ENCODE results near the gene ENTREP3. TPM values are rescaled to one million over a fixed set of nuclear protein-coding genes. Genes with fewer than 3 reads are reported as not detected.

The ENTREP3 gene
- polyA plus RNA-seq, 1 donor: 19.4 TPM

DNA sequence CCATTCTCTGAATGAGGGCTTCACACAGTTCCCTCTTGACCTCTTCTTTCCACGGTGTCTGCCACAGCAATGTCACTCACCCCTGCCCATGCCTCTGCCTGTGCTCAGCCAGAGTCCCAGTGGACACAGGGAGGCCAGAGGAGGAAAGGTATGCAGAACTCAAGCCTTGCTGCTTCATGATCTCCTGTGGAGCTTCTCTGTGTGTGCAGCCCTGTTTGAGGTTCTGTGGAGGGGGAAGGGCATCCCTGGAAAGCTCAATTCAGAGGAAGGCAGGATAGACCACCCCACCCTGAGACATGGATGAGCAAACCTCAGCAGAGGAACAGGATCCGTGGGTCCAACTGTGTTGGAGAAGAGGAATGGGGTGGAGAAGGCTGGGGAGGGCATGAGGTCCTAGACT, 24.0 kb upstream of the ENTREP3 start:
- no peak for DNase-seq
- WGBS (ENCODE audit: insufficient coverage, low lambda C conversion rate): 100% methylated on average over 1 of the region's 2 CpGs
- H3K27me3 ChIP-seq (ENCODE audit: control insufficient read depth, insufficient read depth, low read length): no peaks in the 10 kb centered on the region
- H3K4me1 ChIP-seq (ENCODE audit: control insufficient read depth, insufficient read depth, low read length): peaks cover 11% of the 10 kb centered on the region
- no peak overlapping the region for H3K4me3 ChIP-seq (ENCODE audit: low read length)
- H3K36me3 ChIP-seq (ENCODE audit: control insufficient read depth, insufficient read depth, low read length): peaks cover 11% of the 10 kb centered on the region
- H3K9me3 ChIP-seq (ENCODE audit: control insufficient read depth, low read depth, low read length): no peaks in the 10 kb centered on the region
- H3K27ac ChIP-seq (ENCODE audit: low read length): no peak overlapping the region

DNA sequence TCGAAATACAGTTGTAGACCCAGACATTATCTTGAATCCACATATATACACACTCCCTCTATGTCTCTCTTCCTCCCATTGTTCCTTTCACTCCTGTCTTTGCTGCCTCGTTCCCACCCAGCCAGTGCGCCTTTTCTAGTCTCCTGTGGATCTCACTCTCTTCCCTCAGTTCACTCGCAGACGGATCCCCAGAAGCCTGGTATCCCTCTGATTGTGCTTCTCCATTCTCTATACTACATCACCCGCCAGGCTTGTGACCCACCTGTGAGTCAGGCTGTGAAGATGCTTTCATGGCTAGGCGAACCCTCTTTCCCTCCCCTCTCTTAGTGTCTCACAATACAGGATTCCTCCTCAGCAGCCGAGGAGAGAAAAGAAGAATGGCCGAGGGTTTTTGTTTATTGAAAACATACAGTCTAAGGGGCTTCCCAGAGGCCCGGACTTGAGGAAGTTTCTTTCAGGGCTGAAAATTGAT, 23.4 kb upstream of the ENTREP3 start:
- H3K27ac ChIP-seq (ENCODE audit: low read length): no peak overlapping the region
- H3K36me3 ChIP-seq (ENCODE audit: control insufficient read depth, insufficient read depth, low read length): peaks cover 5% of the 10 kb centered on the region
- DNase-seq: no peak
- H3K4me1 ChIP-seq (ENCODE audit: control insufficient read depth, insufficient read depth, low read length): peaks cover 14% of the 10 kb centered on the region
- H3K4me3 ChIP-seq (ENCODE audit: low read length): peak overlapping the region; percentile 92
- 80% methylated on average over 2 of the region's 10 CpGs for WGBS (ENCODE audit: insufficient coverage, low lambda C conversion rate)
- H3K27me3 ChIP-seq (ENCODE audit: control insufficient read depth, insufficient read depth, low read length): no peaks in the 10 kb centered on the region
- H3K9me3 ChIP-seq (ENCODE audit: control insufficient read depth, low read depth, low read length): no peaks in the 10 kb centered on the region

DNA sequence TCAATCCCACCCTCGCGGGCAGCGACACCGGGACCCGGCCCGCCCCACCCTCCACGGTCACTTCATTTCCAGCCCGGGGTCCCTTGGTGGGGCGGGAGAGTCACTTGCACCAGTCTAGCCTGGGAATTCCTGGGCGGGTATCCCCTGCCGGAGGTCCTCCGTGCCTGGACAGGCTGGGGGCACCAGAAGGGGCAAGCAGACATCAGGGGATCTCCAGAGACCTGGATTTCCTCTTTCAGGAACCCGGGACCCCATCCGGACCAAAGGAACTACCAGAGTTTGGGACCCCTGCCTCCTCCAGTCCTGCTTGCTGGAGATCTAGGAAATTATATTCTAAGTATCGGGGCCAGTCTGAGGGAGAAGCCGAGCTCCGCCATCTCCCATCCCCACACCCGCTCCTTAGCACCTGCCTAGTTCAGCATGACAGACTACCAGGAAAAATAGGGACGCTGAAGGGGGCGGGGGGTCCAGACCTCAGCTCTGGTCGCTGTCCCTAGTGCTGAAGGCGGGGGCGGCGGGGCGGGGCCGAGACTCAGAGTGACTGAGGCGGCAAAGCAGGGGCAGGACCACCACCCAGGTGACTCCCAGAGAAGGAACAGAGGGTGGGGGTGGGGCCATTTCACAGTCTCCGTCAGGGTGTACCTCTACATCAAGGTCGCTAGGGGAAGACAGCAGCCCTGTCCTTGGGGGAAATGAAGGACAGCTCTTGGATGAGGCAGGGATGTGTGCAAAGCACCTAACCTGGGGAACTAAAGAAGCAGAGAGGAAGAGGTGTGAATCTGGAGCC, 22.8 kb upstream of the ENTREP3 start:
- no CpG with 5 or more reads among the region's 29 CpGs for WGBS (ENCODE audit: insufficient coverage, low lambda C conversion rate)
- Histone ChIP-seq H3K4me1 (ENCODE audit: control insufficient read depth, insufficient read depth, low read length) (peaks cover 15% of the 10 kb centered on the region), H3K4me3 (ENCODE audit: low read length) (peak overlapping the region; percentile 92), H3K36me3 (ENCODE audit: control insufficient read depth, insufficient read depth, low read length) (peaks cover 4% of the 10 kb centered on the region), H3K27me3 (ENCODE audit: control insufficient read depth, insufficient read depth, low read length) (no peaks in the 10 kb centered on the region), H3K27ac (ENCODE audit: low read length) (peak overlapping the region; percentile 50), H3K9me3 (ENCODE audit: control insufficient read depth, low read depth, low read length) (no peaks in the 10 kb centered on the region)
- peak; percentile 54 to 72 for DNase-seq

DNA sequence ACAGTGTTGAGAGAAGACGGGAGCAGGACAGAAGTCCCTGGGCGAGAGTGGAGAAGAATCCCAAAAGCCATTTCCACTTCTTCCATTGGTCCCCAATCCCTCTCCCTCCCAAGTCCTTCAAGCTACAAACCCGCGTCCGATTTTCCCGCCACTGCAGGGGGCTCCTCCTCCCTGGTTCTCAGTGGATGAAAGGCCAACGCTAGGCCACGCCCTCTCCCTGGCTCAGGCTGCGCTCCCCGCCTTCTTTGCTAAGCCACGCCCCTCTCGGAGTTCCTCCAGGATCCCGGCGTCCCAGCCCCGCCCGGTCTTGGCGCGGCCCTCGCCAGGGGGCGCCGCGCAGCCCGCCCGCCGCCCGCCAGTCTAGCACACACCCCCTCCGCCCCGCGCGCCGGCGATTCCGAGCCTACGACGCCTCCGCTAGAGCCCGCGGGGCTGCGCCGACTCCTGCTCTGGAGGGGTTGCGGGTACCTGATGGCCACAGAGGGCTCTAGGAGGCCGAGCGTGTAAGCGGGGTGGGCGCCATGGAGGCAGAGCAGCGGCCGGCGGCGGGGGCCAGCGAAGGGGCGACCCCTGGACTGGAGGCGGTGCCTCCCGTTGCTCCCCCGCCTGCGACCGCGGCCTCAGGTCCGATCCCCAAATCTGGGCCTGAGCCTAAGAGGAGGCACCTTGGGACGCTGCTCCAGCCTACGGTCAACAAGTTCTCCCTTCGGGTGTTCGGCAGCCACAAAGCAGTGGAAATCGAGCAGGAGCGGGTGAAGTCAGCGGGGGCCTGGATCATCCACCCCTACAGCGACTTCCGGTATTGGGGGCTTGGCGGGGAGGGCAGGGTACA, 22.0 kb upstream of the ENTREP3 start, which contains the start of gene HCN3:
Gene HCN3 (plus strand): TSS at position 394 of the 832 bp plus-strand sequence. CDS start 128 bp downstream, at position 522.
- H3K27ac ChIP-seq (ENCODE audit: low read length): peak within 1 kb of the TSS; percentile 50
- peaks cover 17% of the 10 kb centered on the region for H3K4me1 ChIP-seq (ENCODE audit: control insufficient read depth, insufficient read depth, low read length)
- H3K36me3 ChIP-seq (ENCODE audit: control insufficient read depth, insufficient read depth, low read length): peaks cover under 1% of the 10 kb centered on the region
- peak within 1 kb of the TSS; percentile 92 for H3K4me3 ChIP-seq (ENCODE audit: low read length)
- WGBS (ENCODE audit: insufficient coverage, low lambda C conversion rate): no CpG with 5 or more reads among the region's 68 CpGs
- no peaks in the 10 kb centered on the region for H3K27me3 ChIP-seq (ENCODE audit: control insufficient read depth, insufficient read depth, low read length)
- peak; percentile 97 to 98 for DNase-seq
- H3K9me3 ChIP-seq (ENCODE audit: control insufficient read depth, low read depth, low read length): no peaks in the 10 kb centered on the region

DNA sequence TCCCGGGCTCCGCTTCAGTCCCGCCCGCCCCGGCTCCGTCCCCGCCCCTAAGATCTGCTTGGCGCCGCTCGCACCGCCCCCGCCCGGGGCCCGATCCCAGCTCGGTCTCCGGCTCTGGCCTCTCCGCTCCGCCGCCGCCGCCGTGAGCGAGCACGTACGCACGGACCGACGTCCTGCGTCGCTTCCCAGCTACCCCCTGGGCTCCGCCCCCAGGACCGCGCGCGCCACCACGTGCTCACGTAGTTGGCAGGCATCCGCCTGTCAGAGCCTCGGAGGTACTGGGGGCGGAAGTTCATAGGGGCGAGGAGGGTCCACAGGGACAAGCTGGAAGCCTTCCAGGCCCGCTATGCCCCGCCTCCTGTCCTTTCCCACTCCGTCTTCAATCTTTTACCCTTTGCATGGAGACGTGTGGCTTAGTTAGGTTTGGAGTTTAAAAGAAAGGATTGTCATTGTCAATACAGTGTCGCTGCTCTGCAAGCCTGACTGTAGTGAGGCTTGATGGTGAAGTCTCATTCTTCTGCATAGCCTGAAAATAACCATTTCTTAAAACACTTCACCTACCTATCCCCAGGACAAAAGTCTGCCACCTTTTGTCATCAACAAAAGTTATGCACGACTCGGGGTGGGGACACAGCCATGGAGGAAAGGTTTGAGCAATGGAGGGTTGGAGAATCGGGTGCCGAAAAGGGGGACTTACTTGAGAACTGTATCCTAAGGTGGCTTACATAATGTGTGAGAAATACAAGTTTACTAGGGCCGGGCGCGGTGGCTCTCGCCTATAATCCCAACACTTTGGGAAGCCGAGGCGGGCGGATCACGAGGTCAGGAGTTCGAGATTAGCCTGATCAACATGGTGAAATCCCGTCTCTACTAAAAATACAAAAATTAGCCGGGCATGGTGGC, 18.3 kb upstream of the ENTREP3 start, which contains the start of gene CLK2:
Gene CLK2 (minus strand): TSS at position 162 of the 903 bp plus-strand sequence. CDS start 2,527 bp downstream, outside the sequence.
- Histone ChIP-seq H3K9me3 (ENCODE audit: control insufficient read depth, low read depth, low read length) (no peaks in the 10 kb centered on the region), H3K36me3 (ENCODE audit: control insufficient read depth, insufficient read depth, low read length) (peaks cover 23% of the 10 kb centered on the region), H3K27ac (ENCODE audit: low read length) (peak within 1 kb of the TSS; percentile 94), H3K4me3 (ENCODE audit: low read length) (peak within 1 kb of the TSS; percentile 69), H3K27me3 (ENCODE audit: control insufficient read depth, insufficient read depth, low read length) (no peaks in the 10 kb centered on the region), H3K4me1 (ENCODE audit: control insufficient read depth, insufficient read depth, low read length) (peaks cover 18% of the 10 kb centered on the region)
- WGBS (ENCODE audit: insufficient coverage, low lambda C conversion rate): no CpG with 5 or more reads among the region's 61 CpGs
- DNase-seq: peak; percentile 98 to 99

DNA sequence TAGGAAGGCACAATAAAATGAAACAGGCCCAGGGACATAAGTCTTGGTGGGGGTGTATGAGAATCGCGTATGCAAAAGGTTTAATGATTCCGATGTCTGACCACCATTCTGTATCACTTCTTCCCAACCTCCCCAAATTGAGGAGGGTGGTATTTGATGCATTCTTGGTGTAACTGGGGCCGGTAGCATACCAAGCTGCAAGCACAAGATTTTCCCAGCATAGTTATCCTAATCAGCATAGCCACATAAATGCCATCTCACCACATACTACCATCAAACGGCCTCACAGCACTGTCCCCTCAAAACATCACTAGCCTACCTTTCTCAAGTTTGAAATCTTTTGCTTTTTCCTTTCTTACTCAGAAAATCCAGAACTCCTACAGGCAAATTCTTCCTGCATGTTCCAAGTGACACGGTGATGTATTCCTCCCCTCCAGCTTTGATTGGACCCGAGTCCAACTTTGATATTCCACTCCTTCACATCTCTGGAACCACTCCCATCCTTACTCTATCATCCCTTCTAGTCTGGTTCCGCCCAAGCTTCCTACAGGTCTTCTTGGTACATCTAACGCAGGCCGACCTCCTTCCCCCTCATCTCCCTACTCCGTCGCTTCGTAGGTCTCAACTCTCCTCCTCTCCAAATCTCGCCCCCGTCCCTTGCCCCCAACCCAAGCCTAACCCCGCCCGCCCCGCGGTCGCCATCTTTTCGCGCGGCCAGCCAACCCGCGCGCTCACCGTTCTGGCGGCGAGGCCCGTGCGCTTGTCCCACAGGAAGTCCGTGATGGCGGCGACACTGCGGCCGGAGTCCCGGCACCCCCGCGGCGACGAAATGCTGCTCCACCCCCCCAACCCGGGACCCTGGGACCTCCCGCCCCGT, 17.4 kb upstream of the ENTREP3 start:
- H3K27me3 ChIP-seq (ENCODE audit: control insufficient read depth, insufficient read depth, low read length): no peaks in the 10 kb centered on the region
- H3K4me1 ChIP-seq (ENCODE audit: control insufficient read depth, insufficient read depth, low read length): peaks cover 15% of the 10 kb centered on the region
- H3K4me3 ChIP-seq (ENCODE audit: low read length): peak overlapping the region; percentile 69
- H3K36me3 ChIP-seq (ENCODE audit: control insufficient read depth, insufficient read depth, low read length): peaks cover 32% of the 10 kb centered on the region
- 0% methylated on average over 9 of the region's 44 CpGs for WGBS (ENCODE audit: insufficient coverage, low lambda C conversion rate)
- peak overlapping the region; percentile 94 for H3K27ac ChIP-seq (ENCODE audit: low read length)
- DNase-seq: peak in 1 of 2 donors; percentile 40
- no peaks in the 10 kb centered on the region for H3K9me3 ChIP-seq (ENCODE audit: control insufficient read depth, low read depth, low read length)

DNA sequence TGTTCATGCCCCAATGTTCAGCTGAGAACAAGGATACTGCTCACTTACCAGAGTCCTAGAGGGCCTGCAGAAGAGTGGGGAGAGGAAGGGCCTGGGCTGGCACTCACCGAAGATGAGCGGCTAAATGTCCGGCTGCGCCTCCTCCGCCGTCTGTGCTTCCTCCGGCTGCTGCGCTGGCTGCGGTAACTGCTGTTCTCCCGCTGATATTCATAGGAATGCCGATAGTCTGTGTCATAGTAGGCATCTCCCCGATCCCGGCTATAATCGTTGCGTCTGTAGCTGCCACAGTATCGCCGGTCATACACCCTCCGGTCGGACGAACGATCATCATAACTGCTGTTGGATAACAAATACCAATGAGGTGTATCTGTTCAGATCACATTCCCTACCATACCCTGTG, 14.1 kb upstream of the ENTREP3 start:
- peaks cover 63% of the 10 kb centered on the region for H3K36me3 ChIP-seq (ENCODE audit: control insufficient read depth, insufficient read depth, low read length)

DNA sequence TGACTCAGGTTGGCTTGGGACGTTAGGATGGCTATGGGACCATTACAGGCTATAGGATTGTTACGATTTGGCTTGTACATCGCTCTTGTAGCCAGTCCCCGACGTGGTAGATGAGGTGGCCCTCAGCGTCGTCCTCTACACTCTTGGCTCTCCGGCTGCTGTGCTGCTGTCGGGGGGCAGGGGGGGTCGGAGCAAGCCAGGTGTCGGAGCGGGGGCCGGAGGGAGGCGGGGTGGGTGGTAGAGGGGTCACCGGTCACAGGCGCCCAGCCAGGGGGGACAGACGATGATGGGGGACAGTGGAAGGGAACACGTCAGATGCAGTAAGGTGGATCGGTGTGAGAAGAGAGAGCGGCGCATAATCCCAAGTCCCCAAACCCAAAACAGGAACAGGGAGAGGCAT, 13.3 kb upstream of the ENTREP3 start:
- H3K36me3 ChIP-seq (ENCODE audit: control insufficient read depth, insufficient read depth, low read length): peaks cover 71% of the 10 kb centered on the region
- WGBS (ENCODE audit: insufficient coverage, low lambda C conversion rate): no CpG with 5 or more reads among the region's 21 CpGs
- H3K4me1 ChIP-seq (ENCODE audit: control insufficient read depth, insufficient read depth, low read length): peaks cover 7% of the 10 kb centered on the region
- H3K4me3 ChIP-seq (ENCODE audit: low read length): no peak overlapping the region
- no peaks in the 10 kb centered on the region for H3K27me3 ChIP-seq (ENCODE audit: control insufficient read depth, insufficient read depth, low read length)
- no peaks in the 10 kb centered on the region for H3K9me3 ChIP-seq (ENCODE audit: control insufficient read depth, low read depth, low read length)
- no peak for DNase-seq
- H3K27ac ChIP-seq (ENCODE audit: low read length): no peak overlapping the region

More for the DNA sequence above, 14.1 kb upstream of the ENTREP3 start:
- Histone ChIP-seq H3K27ac (ENCODE audit: low read length) (no peak overlapping the region), H3K4me1 (ENCODE audit: control insufficient read depth, insufficient read depth, low read length) (peaks cover 10% of the 10 kb centered on the region), H3K9me3 (ENCODE audit: control insufficient read depth, low read depth, low read length) (no peaks in the 10 kb centered on the region), H3K27me3 (ENCODE audit: control insufficient read depth, insufficient read depth, low read length) (no peaks in the 10 kb centered on the region), H3K4me3 (ENCODE audit: low read length) (no peak overlapping the region)
- whole genome bisulfite sequencing (ENCODE audit: insufficient coverage, low lambda C conversion rate): no CpG with 5 or more reads among the region's 21 CpGs
- no peak for DNase-seq

DNA sequence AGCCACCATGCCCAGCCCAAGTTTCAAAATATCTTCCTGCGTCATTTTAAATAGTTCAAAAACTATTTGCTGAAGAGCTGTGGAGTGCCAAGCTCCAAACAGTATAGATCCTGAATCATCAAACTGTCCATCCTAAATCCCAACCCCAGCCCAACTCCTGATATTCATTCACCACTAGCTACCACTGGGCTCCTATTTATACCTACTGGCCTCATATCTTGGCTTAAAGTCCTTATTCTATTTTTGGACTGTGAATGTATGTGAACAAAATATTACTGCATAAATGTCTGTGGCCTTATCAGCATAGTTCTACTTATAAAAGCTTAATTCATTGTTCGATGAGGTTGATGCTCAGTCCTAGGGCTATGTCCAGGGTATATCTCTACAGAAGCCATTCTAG, 12.1 kb upstream of the ENTREP3 start:
- Histone ChIP-seq H3K27me3 (ENCODE audit: control insufficient read depth, insufficient read depth, low read length) (no peaks in the 10 kb centered on the region), H3K27ac (ENCODE audit: low read length) (no peak overlapping the region), H3K9me3 (ENCODE audit: control insufficient read depth, low read depth, low read length) (no peaks in the 10 kb centered on the region), H3K4me3 (ENCODE audit: low read length) (no peak overlapping the region), H3K36me3 (ENCODE audit: control insufficient read depth, insufficient read depth, low read length) (peaks cover 77% of the 10 kb centered on the region), H3K4me1 (ENCODE audit: control insufficient read depth, insufficient read depth, low read length) (peaks cover 4% of the 10 kb centered on the region)
- no CpG with 5 or more reads among the region's 2 CpGs for WGBS (ENCODE audit: insufficient coverage, low lambda C conversion rate)
- DNase-seq: no peak

Measured in large intestine (tissue), 3 donors.